ENCODE data around the gene ACTN1.

ACTN1 gene

GRCh38 chr14:68888883-68889282 is 90.2 kb downstream of the ACTN1 start:
- DNase-seq (ENCODE audit: low read depth), result no peak

GRCh38 chr14:68888025-68888850 is 90.9 kb downstream of the ACTN1 start:
- DNase-seq (ENCODE audit: low read depth), result no peak

GRCh38 chr14:68886109-68886434 is 93.0 kb downstream of the ACTN1 start:
- no peak for DNase-seq (ENCODE audit: low read depth)

DNA sequence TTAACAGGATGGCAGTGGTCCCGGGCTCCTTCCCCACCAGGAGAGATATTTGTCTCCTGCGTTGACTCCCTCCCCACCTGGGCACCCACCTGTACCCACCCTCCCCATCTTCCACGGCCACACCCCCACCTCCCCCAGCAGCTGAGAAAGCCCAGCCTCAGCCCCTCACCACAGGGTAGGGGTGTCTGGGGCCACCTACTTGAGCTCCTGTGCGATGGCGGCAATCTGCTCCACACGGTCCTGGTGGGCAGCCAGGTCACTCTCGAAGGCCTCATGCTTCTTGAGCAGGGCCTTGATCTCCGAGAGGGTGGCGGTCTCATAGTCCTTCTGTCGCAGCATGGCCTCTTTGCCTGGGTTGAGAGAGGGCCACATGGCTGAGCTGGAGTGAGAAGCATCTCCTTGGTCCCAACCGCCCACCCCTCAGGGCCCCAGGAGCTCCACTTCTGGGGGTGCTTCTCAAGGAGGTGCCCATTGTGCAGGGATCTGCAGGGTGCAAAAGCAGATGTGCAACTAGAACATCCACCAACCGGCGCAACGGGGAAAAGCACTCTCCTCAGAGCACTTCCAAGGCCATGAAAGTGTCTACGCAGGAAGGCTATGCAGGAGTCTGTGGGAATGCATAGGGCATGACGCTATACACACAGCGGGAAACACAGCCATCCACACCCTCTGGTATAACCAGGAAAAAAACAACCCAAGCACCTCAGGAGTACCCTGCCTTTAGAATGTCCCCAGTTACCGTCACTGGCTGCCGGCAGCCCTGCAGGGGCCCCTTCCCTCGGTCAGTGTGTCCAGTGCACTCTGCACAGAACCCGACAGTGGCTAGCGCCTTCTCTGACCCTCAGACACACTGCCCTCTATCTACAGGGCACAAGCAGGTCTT is 93.6 kb downstream of the ACTN1 start:
- no peak for DNase-seq (ENCODE audit: low read depth)

DNA sequence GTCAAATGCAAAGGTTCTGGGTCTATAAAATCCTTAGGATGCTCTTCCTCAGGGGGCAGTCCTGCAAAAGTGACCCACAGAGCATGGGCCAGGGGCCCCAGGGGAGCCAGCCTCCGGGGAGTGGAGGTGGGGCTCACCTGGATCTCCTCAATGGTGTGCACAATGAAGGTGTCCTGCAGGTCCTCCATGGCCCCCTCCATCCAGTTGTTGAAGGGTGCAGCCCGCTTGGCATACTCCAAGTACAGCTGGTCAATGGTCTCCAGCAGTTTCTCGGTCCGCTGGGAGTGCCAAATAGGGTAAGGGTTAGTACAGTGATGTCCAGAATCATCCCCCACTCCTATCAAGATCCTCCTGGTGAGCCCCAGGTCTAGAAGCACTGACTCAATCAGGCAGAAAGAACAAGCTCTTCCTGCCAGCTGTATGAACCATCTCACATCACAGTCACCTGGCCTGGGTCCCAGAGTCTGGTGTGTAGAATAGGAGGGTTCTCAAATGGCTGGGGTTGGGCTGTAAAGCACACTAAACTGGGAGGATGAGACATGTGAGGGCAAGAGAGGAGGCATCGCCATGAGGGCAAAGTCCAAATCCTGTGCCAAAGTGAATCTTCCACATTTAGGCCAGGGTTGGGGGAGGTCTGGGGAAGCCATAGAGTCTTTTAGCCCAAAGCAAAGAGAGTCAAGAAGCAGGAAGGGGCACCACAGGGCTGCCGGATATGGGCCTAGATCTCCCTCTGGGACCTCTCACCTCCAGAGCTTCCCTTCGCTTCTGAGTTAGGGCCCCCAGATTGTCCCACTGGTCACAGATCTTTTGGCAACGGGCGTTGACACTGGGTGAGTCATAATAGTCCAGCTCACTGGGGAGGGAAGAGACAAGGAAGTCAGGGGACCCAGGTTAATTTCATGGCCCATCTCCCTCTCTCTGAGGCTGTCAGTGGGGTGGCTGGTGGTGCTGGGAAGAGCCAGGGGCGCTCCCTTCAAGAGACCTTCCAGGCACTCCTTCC is 94.8 kb downstream of the ACTN1 start:
- no peak for DNase-seq (ENCODE audit: low read depth)

- no peak for DNase-seq (ENCODE audit: low read depth)
These were observed 96.9 kb downstream of the ACTN1 start for GRCh38 chr14:68882235-68882634.

- DNase-seq (ENCODE audit: low read depth), result no peak
These were observed 97.7 kb downstream of the ACTN1 start for GRCh38 chr14:68881396-68881795.

GRCh38 chr14:68880581-68881105 is 98.5 kb downstream of the ACTN1 start:
- DNase-seq (ENCODE audit: low read depth), result no peak

- no peak for DNase-seq (ENCODE audit: low read depth)
These were observed 99.1 kb downstream of the ACTN1 start for GRCh38 chr14:68879841-68880575.

DNA sequence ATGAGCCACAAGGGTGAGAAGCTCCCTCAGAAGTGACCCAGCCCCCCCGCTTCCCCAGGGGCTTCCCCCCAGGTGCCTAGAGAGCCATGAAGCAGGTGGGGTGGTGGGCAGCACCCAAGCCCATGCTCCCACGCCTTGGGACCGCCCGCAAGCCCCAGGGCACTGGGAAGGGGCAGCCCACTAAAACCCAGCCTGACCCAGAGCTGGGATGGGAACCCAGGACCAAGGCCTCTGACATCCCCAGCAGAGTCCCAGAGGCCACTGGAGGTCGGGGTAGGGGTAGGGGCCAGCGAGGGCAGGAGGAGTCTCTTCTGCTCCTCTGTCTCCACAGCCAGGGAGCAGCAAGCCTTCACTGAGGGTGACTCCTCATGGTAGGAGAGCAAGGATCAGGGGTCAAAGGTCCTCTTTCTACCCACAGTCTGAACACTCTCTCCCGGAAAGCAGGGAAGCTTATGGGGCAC is 99.8 kb downstream of the ACTN1 start:
- no peak for DNase-seq (ENCODE audit: low read depth)

DNA sequence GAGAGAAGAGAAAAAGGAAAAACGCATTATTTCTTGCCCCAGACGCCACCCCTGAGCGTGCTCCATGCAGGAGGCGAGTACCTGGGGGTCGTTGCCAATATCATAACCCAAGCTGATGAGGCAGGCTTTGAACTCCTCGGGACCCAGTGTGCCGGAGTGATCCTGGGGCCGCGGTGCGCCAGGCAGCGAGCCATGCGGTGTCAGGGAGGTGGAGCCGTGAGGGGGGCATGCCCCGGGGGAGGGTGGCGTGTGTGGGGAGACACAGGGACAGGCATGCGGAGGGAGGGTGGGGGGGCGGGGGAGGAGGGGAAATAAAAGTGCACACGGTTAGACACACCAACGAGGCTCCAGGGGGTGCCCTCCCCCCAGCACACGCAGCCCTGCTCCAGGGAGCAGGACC is 100.2 kb downstream of the ACTN1 start:
- DNase-seq (ENCODE audit: low read depth), result no peak

GRCh38 chr14:68877993-68878575 is 101.0 kb downstream of the ACTN1 start:
- no peak for DNase-seq (ENCODE audit: low read depth)

DNA sequence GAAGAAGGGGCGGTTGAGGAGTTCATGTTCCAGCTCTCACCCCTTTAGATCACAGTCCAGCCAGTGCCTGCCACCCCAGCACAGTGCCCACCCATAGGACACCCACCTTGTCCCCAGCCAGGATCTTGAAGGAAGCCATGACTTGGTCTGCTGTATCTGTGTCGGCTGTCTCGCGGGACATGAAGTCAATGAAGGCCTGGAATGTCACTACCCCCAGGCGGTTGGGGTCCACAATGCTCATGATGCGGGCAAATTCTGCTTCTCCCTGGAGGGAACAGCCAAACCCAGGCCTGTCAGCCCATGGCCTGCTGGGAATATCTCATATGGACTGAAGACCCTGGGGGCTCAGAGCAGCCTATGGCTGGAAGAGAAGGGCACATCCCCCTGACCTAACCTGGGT is 102.1 kb downstream of the ACTN1 start:
- no peak for DNase-seq (ENCODE audit: low read depth)

DNA sequence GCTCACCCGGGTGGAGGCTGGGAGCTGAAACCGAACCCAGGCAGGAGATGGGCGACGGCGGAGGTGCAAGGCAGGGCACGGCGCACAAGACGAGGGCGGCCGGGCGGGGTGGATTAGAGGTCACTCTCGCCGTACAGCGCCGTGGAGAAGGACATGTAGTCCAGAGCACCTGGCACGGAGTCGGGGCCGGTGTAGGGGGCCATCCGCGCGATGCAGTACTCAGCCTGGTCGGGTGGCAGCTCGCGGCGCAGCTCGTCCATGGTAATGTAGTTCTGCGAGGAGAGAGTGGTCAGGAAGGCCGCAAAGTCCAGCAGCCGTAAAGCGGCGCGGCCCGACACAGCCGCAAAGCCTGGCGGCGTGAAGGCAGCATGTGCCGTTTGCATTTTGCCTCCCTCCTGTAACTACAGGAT is 104.4 kb downstream of the ACTN1 start:
- DNase-seq (ENCODE audit: low read depth), result no peak

DNA sequence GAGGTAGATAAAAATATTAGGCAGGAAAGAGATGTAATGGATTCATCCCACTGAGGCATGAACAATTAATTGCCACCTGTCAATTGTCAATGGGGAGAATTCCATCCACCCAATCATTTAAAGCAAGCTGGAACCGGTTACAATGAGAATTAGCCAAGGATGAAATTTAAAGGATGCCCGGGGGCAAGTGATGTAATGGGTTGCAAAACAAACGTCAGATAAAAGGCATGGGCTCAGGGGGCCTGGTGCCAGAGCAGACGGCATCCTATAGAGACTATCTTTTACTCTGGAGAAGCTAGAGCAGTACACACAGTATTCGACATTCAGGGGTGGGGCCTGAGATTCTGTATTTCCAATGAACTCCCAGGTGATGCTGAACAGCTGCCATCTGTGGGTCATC is 105.7 kb downstream of the ACTN1 start:
- DNase-seq (ENCODE audit: low read depth), result no peak

DNA sequence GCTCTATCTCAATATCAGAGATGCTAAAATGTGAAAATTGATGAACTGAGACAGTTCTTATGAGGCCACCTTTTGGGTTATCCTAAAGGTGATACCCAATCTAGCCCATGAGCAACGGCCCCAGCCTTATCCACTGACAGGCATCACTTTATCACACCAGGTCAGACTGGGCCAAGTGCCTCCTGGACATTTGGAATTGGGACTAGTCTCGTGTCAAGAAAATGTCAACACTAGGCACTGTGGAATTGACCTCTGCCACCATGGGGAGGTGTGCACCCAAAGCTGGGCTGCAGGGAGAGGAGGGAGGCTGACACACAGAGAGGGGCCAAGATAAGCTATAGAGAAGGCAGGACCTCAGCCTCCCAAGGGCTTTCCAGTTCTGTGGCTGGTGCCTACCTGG is 107.7 kb downstream of the ACTN1 start:
- no peak for DNase-seq (ENCODE audit: low read depth)

GRCh38 chr14:68866991-68867533 is 112.0 kb downstream of the ACTN1 start:
- no peak for DNase-seq (ENCODE audit: low read depth)

DNA sequence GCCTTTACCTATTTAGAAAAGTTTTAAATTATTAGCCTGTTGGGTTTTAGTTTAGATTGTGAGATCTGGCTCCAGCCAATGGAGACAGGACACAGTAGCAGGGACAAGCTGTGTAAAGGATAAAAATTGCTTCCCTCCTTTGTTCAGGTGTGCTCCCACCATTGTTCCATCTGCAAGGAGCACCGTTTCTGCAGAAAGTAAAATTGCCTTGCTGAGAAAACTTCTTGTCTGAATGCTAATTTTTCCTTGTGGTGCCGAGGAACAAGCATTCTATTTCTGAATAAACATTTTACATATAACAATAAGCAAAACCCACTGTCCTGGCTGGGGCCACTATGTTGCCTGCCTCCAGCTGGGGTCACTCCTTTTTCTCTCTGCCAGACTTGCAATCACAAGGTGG is 113.6 kb downstream of the ACTN1 start:
- DNase-seq (ENCODE audit: low read depth), result no peak

- DNase-seq (ENCODE audit: low read depth), result no peak
These were observed 114.7 kb downstream of the ACTN1 start for GRCh38 chr14:68864361-68864750.

DNA sequence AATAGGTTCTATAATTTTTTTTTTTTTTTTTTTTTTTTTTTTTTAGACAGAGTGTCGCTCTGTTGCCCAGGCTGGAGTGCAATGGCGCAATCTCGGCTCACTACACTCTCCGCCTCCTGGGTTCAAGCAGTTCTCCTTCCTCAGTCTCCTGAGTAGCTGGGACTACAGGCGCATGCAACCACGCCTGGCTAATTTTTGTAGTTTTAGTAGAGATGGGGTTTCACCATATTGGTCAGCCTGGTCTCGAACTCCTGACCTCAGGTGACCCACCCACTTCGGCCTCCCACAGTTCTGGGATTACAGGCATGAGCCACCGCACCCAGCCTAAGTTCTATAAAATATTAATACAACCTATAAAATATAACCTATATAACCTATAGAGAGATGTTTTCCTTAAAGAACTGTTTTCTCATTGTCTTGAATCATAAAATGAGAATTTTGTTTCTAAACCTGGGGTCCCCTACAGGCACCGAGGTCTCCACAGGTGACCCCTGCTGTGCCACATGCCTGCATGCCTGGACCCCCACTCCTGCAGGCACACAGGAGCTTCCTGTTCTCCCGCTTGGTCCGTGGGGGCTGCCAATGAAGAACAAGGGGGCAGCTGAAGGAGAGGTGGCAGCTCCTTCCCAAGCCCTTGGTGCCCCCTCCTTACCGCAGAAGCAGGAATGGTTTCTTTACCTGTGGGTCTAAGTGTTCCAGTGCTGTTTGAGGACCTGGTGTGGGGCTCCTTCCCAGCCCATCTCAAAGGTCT is 115.3 kb downstream of the ACTN1 start:
- DNase-seq (ENCODE audit: low read depth), result no peak

All from stimulated activated CD8-positive, alpha-beta memory T cell treated with anti-CD3 and anti-CD28 coated beads, Interleukin-4, amount 100 ng/mL, for 24 hours (primary cell).